Liver (tissue), 2 donors: Measurements from ENCODE around the gene GPR176.

Experiments used
- TF ChIP-seq, protein P1 (sequence below): fragments of 150-350 bp; IDR thresholded peaks from 2 replicates; pipeline ENCODE4 v1.5.1; 2017; ENCODE audit warnings: improper control_type of control experiment, low read depth, low read length; ENCODE audit not compliant: missing input control
- TF ChIP-seq, protein P2 (sequence below): IDR thresholded peaks from 2 replicates; pipeline ENCODE4 v1.6.1; 2016; ENCODE audit warnings: antibody characterized with exemption
- donor health status: healthy.

DNA sequence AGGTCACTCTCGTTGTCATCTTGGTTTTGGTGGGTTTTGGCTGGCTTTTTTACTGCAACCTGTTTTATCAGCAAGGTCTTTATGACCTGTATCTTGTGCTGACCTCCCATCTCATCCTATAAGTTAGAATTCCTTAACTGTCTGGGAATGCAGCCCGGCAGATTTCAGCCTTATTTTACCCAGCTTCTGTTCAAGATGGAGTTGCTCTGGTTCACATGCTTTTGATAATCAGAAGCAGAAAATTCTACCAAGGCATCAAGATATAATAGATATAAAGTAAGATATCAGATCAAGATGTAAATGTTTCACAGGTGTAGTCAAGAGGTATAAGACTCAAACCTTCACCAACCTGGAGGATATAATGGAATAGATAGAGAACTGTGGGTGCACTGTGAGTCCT lies 16.0 kb downstream of the GPR176 start:
- TF ChIP-seq, protein P1, sequence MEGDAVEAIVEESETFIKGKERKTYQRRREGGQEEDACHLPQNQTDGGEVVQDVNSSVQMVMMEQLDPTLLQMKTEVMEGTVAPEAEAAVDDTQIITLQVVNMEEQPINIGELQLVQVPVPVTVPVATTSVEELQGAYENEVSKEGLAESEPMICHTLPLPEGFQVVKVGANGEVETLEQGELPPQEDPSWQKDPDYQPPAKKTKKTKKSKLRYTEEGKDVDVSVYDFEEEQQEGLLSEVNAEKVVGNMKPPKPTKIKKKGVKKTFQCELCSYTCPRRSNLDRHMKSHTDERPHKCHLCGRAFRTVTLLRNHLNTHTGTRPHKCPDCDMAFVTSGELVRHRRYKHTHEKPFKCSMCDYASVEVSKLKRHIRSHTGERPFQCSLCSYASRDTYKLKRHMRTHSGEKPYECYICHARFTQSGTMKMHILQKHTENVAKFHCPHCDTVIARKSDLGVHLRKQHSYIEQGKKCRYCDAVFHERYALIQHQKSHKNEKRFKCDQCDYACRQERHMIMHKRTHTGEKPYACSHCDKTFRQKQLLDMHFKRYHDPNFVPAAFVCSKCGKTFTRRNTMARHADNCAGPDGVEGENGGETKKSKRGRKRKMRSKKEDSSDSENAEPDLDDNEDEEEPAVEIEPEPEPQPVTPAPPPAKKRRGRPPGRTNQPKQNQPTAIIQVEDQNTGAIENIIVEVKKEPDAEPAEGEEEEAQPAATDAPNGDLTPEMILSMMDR, result no peak
- TF ChIP-seq, protein P2, sequence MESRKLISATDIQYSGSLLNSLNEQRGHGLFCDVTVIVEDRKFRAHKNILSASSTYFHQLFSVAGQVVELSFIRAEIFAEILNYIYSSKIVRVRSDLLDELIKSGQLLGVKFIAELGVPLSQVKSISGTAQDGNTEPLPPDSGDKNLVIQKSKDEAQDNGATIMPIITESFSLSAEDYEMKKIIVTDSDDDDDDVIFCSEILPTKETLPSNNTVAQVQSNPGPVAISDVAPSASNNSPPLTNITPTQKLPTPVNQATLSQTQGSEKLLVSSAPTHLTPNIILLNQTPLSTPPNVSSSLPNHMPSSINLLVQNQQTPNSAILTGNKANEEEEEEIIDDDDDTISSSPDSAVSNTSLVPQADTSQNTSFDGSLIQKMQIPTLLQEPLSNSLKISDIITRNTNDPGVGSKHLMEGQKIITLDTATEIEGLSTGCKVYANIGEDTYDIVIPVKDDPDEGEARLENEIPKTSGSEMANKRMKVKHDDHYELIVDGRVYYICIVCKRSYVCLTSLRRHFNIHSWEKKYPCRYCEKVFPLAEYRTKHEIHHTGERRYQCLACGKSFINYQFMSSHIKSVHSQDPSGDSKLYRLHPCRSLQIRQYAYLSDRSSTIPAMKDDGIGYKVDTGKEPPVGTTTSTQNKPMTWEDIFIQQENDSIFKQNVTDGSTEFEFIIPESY, result no peak
